ENCODE results near the gene WEE1.
A peak's percentile ranks its signal among the peaks of the same experiment; 100 is the strongest.

WEE1 gene

GRCh38 chr11:9613118-9613829 lies 39.8 kb downstream of the WEE1 start:
- peak; percentile 96 for DNase-seq (ENCODE audit: low read depth)
- H3K4me3 ChIP-seq (ENCODE audit: control insufficient read depth, low read depth, low read length): peak overlapping the region; percentile 13
- TF ChIP-seq, protein P1, sequence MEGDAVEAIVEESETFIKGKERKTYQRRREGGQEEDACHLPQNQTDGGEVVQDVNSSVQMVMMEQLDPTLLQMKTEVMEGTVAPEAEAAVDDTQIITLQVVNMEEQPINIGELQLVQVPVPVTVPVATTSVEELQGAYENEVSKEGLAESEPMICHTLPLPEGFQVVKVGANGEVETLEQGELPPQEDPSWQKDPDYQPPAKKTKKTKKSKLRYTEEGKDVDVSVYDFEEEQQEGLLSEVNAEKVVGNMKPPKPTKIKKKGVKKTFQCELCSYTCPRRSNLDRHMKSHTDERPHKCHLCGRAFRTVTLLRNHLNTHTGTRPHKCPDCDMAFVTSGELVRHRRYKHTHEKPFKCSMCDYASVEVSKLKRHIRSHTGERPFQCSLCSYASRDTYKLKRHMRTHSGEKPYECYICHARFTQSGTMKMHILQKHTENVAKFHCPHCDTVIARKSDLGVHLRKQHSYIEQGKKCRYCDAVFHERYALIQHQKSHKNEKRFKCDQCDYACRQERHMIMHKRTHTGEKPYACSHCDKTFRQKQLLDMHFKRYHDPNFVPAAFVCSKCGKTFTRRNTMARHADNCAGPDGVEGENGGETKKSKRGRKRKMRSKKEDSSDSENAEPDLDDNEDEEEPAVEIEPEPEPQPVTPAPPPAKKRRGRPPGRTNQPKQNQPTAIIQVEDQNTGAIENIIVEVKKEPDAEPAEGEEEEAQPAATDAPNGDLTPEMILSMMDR (IDR thresholded peaks at IDR 0.05; ENCODE audit: control insufficient read depth, insufficient read depth, low read depth, low read length, missing control alignments): peak; percentile 95

DNA sequence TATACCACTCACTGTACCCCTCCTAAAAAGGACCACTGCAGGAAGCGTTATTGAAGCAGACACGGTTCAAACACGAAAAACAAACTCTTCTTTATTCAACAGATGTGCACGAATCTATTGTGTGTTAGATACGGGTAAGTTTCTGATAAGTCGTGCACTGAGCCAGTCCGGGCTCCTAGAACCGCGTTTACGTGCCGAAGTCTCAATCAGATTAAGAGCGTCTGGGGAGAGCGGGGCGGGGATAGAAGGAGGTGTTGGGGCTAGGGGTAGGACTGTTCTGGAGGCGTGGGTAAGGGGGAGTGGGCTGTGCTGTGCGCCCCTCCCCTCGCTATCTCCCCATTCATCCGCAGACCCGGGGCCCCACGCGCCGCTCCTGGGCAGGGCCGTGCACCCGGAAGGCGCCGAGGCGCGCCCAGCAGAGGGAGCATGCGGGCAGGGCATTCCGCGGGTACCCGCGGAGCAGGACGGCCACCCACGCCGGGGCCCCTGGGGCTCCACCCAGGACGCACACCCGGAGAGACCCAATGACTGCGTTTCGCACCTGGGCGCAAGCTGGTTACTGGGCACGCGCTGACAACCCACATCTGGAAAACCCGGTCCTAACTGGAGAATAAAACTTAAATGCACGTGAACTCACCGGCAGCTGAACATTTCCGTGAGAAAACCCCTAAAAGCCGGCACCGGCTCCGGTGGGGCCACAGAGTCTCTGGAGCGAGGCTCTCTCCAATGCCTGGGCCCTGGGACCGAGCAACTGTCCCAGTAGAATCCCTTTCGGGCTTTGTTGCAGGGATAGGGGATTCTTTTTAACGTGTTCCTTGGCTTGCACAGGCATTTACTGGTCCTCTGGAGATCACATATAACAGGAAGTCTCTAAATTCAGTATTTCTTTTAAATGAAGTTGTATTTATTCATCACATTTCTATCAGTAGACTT lies 40.6 kb downstream of the WEE1 start:
- peak overlapping the region; percentile 42 for H3K4me3 ChIP-seq (ENCODE audit: control insufficient read depth, low read depth, low read length)
- peak; percentile 31 for DNase-seq (ENCODE audit: low read depth)
- TF ChIP-seq, protein P1 (IDR thresholded peaks at IDR 0.05; ENCODE audit: control insufficient read depth, insufficient read depth, low read depth, low read length, missing control alignments): peak; percentile 63

- no peak overlapping the region for H3K4me3 ChIP-seq (ENCODE audit: control insufficient read depth, low read depth, low read length)
- no peak for DNase-seq (ENCODE audit: low read depth)
Observed at GRCh38 chr11:9615031-9615451, 41.6 kb downstream of the WEE1 start.

DNA sequence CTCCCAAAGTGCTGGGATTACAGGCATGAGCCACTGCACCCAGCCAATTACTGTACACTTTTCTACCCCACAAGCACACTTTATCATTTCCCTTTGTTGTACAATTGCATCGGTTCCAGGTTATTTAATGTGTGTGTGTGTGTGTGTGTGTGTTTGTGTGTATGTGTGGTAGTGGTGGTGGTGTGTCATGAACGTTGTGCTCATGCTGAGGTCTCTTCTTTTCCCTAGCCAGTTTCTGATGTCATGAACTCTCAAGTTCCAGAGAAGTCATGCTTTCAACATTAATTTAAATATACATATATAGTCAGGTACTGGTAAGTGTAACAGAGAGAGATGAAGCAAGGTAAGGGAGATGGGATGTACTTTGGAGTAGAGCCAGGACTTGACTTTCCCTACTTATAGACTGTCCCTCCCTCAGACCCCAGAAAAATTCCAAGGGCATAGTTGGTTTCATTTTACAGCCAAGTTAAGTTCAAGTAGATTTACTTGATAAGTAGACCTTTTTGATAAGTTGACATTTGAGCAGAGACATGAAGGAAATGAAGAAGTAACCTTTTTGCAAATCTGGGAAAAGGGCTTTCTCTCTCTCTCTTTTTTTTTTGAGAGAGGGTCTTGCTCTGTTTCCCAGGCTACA lies 42.7 kb downstream of the WEE1 start:
- no peak for DNase-seq (ENCODE audit: low read depth)
- H3K4me3 ChIP-seq (ENCODE audit: control insufficient read depth, low read depth, low read length): no peak overlapping the region
- TF ChIP-seq, protein P1 (IDR thresholded peaks at IDR 0.05; ENCODE audit: control insufficient read depth, insufficient read depth, low read depth, low read length, missing control alignments): no peak

More at GRCh38 chr11:9615031-9615451, 41.6 kb downstream of the WEE1 start:
- TF ChIP-seq, protein P1 (IDR thresholded peaks at IDR 0.05; ENCODE audit: control insufficient read depth, insufficient read depth, low read depth, low read length, missing control alignments): no peak

GRCh38 chr11:9616858-9617257 lies 43.4 kb downstream of the WEE1 start:
- H3K4me3 ChIP-seq (ENCODE audit: control insufficient read depth, low read depth, low read length): no peak overlapping the region
- TF ChIP-seq, protein P1 (IDR thresholded peaks at IDR 0.05; ENCODE audit: control insufficient read depth, insufficient read depth, low read depth, low read length, missing control alignments): no peak
- DNase-seq (ENCODE audit: low read depth): no peak

DNA sequence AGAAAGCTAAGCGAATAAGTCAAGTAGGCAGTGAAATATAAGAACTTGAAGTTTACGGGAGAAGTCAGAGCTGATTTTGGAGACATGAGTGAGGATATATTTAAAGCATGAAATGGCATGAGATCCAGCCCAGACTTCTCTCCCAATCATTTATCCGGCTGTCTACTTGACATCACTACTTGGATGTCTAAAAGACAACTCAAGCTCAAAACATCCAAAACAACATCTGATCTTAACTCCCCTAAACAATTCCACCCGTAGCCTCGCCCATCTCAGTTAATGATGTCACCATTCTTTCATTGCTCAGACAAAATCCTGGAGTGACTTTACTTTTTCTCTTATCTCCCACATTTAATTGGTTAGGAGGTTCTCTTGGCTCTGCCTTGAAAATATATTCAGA lies 44.5 kb downstream of the WEE1 start:
- peak; percentile 69 for DNase-seq (ENCODE audit: low read depth)
- no peak overlapping the region for H3K4me3 ChIP-seq (ENCODE audit: control insufficient read depth, low read depth, low read length)
- TF ChIP-seq, protein P1 (IDR thresholded peaks at IDR 0.05; ENCODE audit: control insufficient read depth, insufficient read depth, low read depth, low read length, missing control alignments): no peak

Measured in AG09309 (cell line).